Germinal center (tissue), 1 donor: ENCODE measurements around the gene SMARCA2.

ENCODE experiments used
- DNase-seq: peaks from one replicate; pipeline ENCODE4 v3.0.0; 2012; ENCODE audit warnings: mixed read lengths, low spot score

SMARCA2 gene

GRCh38 chr9:2216591-2216990, 201.4 kb downstream of the SMARCA2 start:
- DNase-seq = no peak

DNA sequence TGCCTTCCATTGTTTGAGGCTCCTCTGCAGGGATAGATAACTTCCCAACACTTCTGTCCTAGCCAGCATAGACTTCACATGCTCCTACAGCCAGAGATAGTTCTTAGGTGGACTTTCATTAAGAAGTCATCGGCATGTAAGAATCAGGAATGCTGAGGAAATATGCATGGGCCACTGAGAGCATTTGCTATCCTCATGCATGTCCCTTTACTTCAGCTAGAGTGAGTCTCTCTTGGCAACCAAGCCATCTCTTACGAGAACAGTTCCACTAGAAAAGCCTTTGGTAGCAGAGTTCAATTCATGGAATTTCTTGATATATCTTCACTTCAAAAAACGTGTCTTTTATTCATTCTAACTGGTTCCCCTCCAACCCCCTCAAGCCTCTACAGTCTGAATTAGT, 202.4 kb downstream of the SMARCA2 start:
- DNase-seq = no peak

DNA sequence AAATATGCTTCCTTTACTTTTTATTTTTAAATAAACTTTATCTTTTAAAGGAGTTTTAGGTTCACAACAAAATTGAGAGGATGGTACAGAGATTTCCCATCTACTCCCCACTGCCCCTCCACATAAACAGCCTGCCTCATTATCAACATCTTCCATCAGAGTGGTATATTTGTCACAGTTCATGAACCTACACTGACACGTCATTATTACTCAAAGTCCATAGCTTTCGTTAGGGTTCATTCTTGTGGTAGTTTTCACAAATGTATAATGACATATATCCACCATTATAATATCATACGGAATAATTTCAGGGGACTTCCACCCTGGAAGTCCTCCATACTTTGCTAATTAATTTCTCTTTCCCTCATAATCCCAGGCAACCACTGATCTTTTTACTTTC, 204.9 kb downstream of the SMARCA2 start:
- no peak for DNase-seq

DNA sequence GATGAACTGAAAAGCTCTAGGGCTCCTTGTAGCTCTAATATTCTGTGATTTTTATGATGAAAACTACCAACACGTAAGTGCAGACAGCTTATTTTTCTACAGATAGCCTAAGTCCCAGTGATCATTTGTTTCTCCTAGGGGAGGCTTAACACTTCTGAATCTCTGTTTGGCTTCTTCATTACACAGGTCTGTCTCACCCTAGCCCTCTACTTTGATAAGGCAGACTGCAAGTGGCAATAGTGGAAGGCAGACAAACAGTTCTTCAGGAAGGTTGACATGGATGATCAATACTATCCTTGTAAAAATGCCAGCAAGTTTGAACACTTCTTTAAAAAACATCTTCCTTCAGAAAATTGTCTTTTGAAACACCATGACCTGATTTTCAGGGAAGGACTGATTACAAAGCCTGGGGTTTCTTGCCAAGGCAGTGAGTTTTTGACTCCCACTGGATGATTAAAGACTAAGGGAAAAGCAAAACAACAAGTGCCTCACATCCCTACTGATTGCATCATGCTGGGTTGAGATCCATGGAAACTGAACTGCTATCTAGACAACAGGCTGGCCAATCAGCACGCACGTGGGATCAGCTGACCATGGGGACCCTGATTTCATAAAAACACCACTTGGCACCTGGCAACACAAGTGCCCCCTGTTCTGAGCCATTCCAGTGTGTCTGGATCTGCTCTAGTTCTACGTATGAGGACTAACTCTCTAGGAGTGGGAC, 212.2 kb downstream of the SMARCA2 start:
- DNase-seq = no peak

DNA sequence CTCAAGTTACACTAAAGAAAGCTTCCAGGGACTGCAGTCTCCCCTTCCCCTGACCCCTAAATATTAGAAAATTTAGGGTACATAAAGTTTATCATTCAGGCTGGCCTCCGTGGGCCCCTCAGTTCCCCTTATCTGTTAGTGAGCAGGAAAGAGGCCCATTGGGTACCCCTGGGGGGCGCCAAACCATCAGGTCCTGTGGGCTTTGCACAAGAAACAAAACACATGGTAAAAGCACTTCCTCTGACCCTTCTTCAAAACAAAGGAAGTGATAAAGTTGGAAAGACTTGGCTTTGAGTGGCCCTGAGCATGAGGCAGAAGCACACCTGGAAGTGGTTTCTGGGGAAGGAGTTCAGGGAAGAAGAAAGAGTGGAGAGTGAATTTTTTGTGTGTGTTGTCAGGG, 213.0 kb downstream of the SMARCA2 start:
- peak; percentile 22 for DNase-seq

DNA sequence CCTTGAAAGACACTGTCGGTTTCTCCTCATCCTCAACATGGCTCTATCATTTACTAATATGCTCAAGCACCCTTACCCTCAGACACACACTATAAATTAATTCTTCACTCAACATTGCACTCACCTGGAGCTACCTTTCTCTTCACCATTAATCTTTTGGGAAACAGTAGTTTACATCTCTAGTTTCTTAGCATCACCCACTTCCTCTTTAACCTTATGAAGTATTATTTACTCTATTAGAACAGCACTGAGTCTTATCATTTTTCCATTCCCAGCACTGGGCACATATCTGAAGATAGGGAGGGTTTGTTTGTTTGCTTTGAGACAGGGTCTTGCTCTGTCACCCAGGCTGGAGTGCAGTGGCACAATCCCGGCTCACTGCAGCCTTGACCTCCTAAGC, 213.5 kb downstream of the SMARCA2 start:
- no peak for DNase-seq

GRCh38 chr9:2229109-2229721, 214.1 kb downstream of the SMARCA2 start:
- no peak for DNase-seq

DNA sequence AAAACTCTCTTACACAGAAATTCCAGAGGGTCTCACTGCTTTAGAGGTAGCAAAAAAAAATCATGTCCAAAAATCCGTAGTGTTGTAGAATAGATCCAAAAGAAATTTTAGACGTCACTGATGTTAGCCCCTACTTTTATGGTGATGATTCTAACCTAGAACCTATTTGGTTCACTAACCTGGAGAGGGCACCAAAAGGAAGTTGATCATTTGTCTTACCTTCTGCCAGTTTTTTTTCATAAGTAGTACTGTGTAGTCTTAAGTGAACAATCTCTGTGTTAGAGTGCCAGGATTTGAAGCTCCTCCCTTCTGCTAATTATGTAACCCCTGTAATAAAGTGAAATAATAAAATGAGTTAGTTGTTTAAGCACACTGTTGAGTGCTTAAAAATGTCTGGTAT, 215.2 kb downstream of the SMARCA2 start:
- DNase-seq = no peak

GRCh38 chr9:2231101-2231500, 216.0 kb downstream of the SMARCA2 start:
- DNase-seq = no peak

DNA sequence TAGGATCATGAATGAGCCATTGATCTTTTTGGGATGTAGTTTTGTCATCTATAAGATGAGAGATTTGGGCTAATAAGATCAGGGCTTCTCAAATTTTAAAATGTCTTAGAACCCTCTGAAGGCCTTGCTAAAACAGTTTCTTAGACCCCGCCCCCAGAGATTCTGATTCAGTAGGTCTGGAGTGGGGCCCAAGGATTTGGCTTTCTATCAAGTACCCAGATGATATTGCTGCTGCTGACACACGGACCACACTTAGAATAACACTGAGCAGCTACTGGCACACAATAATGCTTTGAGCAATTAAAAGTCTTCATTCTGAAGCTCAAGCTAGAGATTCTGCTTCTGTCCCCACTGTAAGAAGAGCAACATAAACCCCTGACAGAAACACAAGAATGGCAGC, 216.7 kb downstream of the SMARCA2 start:
- DNase-seq = no peak

- no peak for DNase-seq
These were observed 218.1 kb downstream of the SMARCA2 start for GRCh38 chr9:2233274-2233673.

GRCh38 chr9:2234371-2234893, 219.3 kb downstream of the SMARCA2 start:
- DNase-seq = no peak

- DNase-seq = no peak
These were observed 220.5 kb downstream of the SMARCA2 start for GRCh38 chr9:2235623-2236022.

DNA sequence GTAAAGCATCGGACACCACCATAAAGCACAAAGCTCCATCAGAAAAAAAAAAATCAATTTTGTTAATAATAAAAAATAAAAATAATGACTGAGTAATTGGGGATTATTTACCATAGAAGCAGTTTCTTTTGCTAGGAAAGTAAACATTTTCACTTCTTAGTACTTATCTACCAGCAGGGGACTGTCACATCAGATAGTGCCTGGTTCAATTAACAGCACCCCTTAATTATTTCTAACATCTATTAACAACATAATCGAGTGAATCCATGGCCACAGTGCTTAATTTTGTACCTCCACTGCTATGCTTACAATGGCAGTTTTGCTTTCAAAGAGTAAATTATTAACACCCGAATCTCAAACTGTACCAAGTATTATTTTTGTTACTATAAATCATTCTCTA, 221.7 kb downstream of the SMARCA2 start:
- no peak for DNase-seq

- no peak for DNase-seq
These were observed 226.3 kb downstream of the SMARCA2 start for GRCh38 chr9:2241461-2241835.

DNA sequence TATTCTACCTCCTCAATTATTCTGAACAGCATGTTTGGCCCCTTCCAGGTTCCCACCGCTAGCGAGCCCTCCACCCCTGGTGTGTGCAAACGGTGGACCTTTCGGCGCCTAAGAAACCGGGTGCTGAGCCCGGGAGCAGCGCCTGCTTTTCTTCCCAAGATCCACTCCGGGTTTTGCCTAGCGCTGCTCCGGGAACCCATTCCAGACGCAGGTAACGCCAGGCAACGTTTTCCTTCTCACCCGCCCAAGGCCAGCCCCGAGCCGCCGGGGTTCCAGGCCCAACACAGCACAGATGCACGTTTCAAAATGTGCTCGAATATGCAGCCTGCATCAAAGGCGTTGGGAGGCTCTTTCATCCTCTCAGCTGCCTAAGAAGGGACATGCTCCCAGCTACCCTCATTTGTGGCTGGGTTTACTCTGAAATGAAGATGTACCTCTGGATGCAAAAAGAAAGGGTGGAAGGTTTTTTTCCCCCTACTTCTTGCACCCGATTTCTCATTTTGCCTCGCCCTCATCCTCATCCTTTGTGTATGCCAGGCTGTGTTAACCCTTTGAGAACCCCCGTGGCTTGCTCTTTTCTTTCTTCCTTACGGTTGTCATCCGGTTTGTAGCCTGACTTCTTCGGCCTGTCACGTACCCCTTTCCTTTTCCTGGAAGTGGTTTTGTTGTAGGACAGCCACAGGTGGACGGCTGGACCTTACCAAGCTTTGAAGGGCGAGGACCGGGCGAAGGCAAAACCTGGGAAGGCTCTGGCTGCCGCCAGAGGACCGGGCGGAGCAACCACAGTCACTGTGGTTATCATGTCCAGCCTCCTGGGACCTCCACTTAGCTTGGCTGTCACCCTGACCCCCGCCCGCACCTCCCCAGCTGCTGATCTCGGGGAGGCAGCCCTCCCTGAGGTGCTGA, 226.9 kb downstream of the SMARCA2 start:
- DNase-seq = peak; percentile 76

DNA sequence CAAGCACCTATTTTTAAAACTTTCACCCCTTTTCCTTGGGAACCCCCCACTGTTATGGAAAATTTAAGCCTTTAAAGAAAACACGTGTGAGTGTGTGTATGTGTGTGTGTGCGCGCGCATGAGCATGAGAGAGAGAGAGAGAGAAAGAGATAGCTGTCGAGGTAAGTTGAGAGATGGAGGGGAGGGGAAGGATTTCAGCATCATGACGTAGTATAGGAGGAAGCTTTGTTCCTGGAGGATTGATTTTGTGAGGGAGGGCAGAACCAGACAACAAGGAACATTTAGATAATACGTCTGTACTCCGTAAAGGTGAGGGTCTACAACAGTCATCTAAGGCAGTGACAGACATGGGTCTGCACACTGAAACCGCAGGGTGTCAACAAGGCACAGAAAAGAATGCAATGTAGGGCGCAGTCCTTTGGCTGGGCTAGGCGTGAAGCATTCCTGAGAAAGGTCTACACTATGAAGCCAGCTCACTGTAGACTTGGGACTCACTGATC, 227.7 kb downstream of the SMARCA2 start:
- no peak for DNase-seq
